Measurements from ENCODE around the gene SLC10A6. TPM values are rescaled to one million over a fixed set of nuclear protein-coding genes. Genes with fewer than 3 reads are reported as not detected.

SLC10A6 gene
- total and polyA plus RNA-seq, 2 donors (not counting 3 experiments of a cell fraction or from before 2014, with no cell fraction given): 0.04 TPM; not detected in 1

DNA sequence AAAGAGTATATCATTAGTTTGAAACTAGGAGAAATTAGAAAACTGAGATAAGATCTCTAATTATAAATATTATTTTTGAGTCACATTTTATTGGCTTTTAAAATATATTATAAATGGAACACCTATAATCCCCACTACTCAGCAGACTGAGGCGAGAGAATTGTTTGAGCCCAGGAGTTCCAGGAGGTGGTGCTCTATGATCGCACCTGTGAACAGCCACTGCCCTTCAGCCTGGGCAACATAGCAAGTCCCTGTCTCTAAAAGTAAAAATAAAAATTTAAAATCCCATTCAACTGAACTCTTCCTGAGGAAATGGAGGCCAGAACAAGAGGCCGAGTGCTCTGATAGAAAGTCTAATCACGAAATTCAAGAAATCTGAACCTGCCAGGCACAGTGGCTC, 49.4 kb upstream of the SLC10A6 start:
- TF ChIP-seq POLR2A (IDR thresholded peaks at IDR 0.05; ENCODE audit: low read depth, low read length) (no peak), POLR2AphosphoS5 (IDR thresholded peaks at IDR 0.05; ENCODE audit: insufficient read depth, low read depth, low read length) (no peak), GATA2 (IDR thresholded peaks at IDR 0.05; ENCODE audit: insufficient read depth, insufficient read length, low read depth, low read length) (no peak), JUN (IDR thresholded peaks at IDR 0.05; ENCODE audit: borderline replicate concordance, insufficient read depth, insufficient read length, low read depth) (no peak), FOS (IDR thresholded peaks at IDR 0.05; ENCODE audit: borderline replicate concordance, insufficient read depth, low read length) (no peak), EZH2 (IDR thresholded peaks at IDR 0.05; ENCODE audit: borderline replicate concordance, low read depth, low read length, severe bottlenecking) (no peak), MYC (IDR thresholded peaks at IDR 0.05; ENCODE audit: low read depth, low read length) (no peak)
- TF ChIP-seq, protein P1, sequence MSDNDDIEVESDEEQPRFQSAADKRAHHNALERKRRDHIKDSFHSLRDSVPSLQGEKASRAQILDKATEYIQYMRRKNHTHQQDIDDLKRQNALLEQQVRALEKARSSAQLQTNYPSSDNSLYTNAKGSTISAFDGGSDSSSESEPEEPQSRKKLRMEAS (IDR thresholded peaks at IDR 0.05; ENCODE audit: insufficient read depth, insufficient read length): no peak
- TF ChIP-seq, protein P2, sequence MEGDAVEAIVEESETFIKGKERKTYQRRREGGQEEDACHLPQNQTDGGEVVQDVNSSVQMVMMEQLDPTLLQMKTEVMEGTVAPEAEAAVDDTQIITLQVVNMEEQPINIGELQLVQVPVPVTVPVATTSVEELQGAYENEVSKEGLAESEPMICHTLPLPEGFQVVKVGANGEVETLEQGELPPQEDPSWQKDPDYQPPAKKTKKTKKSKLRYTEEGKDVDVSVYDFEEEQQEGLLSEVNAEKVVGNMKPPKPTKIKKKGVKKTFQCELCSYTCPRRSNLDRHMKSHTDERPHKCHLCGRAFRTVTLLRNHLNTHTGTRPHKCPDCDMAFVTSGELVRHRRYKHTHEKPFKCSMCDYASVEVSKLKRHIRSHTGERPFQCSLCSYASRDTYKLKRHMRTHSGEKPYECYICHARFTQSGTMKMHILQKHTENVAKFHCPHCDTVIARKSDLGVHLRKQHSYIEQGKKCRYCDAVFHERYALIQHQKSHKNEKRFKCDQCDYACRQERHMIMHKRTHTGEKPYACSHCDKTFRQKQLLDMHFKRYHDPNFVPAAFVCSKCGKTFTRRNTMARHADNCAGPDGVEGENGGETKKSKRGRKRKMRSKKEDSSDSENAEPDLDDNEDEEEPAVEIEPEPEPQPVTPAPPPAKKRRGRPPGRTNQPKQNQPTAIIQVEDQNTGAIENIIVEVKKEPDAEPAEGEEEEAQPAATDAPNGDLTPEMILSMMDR (IDR thresholded peaks at IDR 0.05; ENCODE audit: extremely low read depth in 1 of 2, insufficient read depth in 1 of 2, low read depth in 1 of 2, low read length in 2 of 2): no peak
- Histone ChIP-seq H3K4me2 (ENCODE audit: insufficient read depth, low read length) (no peak overlapping the region), H3K4me3 (replicated peaks in 1 of 3; ENCODE audit: insufficient read depth in 1 of 3, low read depth in 1 of 3, low read length in 3 of 3) (no peak overlapping the region), H3K27me3 (ENCODE audit: control insufficient read depth in 2 of 2, insufficient read depth in 2 of 2, low read length in 2 of 2) (no peaks in the 10 kb centered on the region), H2AFZ (ENCODE audit: low read depth, low read length) (no peak overlapping the region), H3K9me1 (replicated peaks; ENCODE audit: control insufficient read depth, extremely low read depth, insufficient read depth, low read length) (no peaks in the 10 kb centered on the region), H3K4me1 (ENCODE audit: control insufficient read depth, extremely low read depth, insufficient read depth, low read length) (peaks cover 8% of the 10 kb centered on the region), H3K27ac (ENCODE audit: insufficient read depth, low read depth, low read length) (no peak overlapping the region), H3K9ac (replicated peaks; ENCODE audit: extremely low read depth, insufficient read depth, low read length) (no peak overlapping the region), H3K36me3 (ENCODE audit: control insufficient read depth in 2 of 2, extremely low read depth in 1 of 2, insufficient read depth in 2 of 2, low read length in 2 of 2) (no peaks in the 10 kb centered on the region), H4K20me1 (replicated peaks; ENCODE audit: control insufficient read depth, extremely low read depth, insufficient read depth, low read length) (no peaks in the 10 kb centered on the region), H3K79me2 (ENCODE audit: control insufficient read depth, insufficient read depth, low read length) (no peaks in the 10 kb centered on the region), H3K9me3 (replicated peaks; ENCODE audit: control insufficient read depth, insufficient read depth, low read length) (no peaks in the 10 kb centered on the region)
- DNase-seq (ENCODE audit: low read depth, low spot score) (peak; percentile 17), FAIRE-seq (no peak)
- ChIA-PET CTCF (interaction anchor here (0.8 to 9.4 kb wide), 4 partner anchors 10 to 406 kb away, joined by 4 to 133 read pairs (median 5); no protein-coding TSS in a partner anchor), POLR2A (no interaction called here)
- intact Hi-C loops (cut with micrococcal nuclease): loop anchor here (5.0 to 10.0 kb wide), 3 partner anchors 339 to 856 kb away; no protein-coding TSS in a partner anchor
- BruUV-seq (replicated peaks): no TSS peak
- dilution Hi-C loops (cut with MboI; ENCODE audit: extremely low pct_ligation_motif_present, low sequenced_read_pairs): no loop called here

Measured in endothelial cell of umbilical vein (primary cell).